Mesothelial cell of epicardium (in vitro differentiated cells): ENCODE measurements around the gene IL1RAPL1. TPM values are rescaled to one million over a fixed set of nuclear protein-coding genes. Genes with fewer than 3 reads are reported as not detected.

ENCODE experiments used
- DNase-seq, 2 experiments: peaks; one replicate each; pipeline ENCODE4 v3.0.0; 2021; ENCODE audit warnings: low spot score in 2 of 2; ENCODE audit not compliant: unreplicated experiment in 2 of 2
- H3K27ac Mint-ChIP-seq: 2 replicates; pipeline ENCODE4 v1.8.0; 2021; ENCODE audit warnings: mixed read lengths
- H3K27me3 Mint-ChIP-seq: 2 replicates; pipeline ENCODE4 v1.8.0; 2021; ENCODE audit warnings: low read depth, mixed read lengths
- H3K36me3 Mint-ChIP-seq: 2 replicates; pipeline ENCODE4 v1.8.0; 2021; ENCODE audit warnings: mixed read lengths
- H3K4me1 Mint-ChIP-seq: 2 replicates; pipeline ENCODE4 v1.8.0; 2021; ENCODE audit warnings: mixed read lengths
- H3K4me3 Mint-ChIP-seq: 2 replicates; pipeline ENCODE4 v1.8.0; 2021; ENCODE audit warnings: mild to moderate bottlenecking, moderate library complexity, mixed read lengths
- H3K9me3 Mint-ChIP-seq: 2 replicates; pipeline ENCODE4 v1.8.0; 2021; ENCODE audit warnings: mixed read lengths
- total RNA-seq: library from RNA; stranded (reverse); gene quantifications from 3 replicates; pipeline ENCODE4 v1.2.1, GENCODE V29; 2021
- TF ChIP-seq, protein P1 (sequence below): fragments of 200-600 bp; sonication (generic); IDR thresholded peaks from one replicate; pipeline ENCODE4 v1.5.0; 2021; ENCODE audit warnings: antibody characterized with exemption; ENCODE audit not compliant: unreplicated experiment

IL1RAPL1 gene
- total RNA-seq, 1 donor from 2014 or later, result 17.0 TPM

DNA sequence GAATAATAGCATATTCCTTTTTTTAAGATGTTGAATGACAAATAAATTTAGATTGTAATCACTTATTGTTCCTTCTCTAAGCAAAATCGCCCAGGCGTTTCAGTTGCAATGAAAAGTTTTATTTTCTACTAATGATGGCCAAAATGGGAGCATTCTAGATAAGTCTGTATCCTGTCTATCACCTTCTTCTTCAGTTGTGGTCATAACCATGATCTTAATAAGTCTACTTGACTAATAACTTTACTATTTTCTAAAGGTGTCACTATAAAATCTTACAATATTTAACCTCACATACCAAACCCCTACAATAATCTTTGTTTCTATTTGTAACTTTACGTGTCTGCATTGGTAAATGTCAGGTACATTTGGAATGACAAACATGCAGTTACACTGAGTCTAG, 904.4 kb downstream of the IL1RAPL1 start:
- no peak for DNase-seq
- H3K4me3 Mint-ChIP-seq, result no peak overlapping the region
- H3K4me1 Mint-ChIP-seq, result peaks cover 16% of the 10 kb centered on the region
- TF ChIP-seq, protein P1, sequence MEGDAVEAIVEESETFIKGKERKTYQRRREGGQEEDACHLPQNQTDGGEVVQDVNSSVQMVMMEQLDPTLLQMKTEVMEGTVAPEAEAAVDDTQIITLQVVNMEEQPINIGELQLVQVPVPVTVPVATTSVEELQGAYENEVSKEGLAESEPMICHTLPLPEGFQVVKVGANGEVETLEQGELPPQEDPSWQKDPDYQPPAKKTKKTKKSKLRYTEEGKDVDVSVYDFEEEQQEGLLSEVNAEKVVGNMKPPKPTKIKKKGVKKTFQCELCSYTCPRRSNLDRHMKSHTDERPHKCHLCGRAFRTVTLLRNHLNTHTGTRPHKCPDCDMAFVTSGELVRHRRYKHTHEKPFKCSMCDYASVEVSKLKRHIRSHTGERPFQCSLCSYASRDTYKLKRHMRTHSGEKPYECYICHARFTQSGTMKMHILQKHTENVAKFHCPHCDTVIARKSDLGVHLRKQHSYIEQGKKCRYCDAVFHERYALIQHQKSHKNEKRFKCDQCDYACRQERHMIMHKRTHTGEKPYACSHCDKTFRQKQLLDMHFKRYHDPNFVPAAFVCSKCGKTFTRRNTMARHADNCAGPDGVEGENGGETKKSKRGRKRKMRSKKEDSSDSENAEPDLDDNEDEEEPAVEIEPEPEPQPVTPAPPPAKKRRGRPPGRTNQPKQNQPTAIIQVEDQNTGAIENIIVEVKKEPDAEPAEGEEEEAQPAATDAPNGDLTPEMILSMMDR, result no peak
- H3K27ac Mint-ChIP-seq, result no peak overlapping the region
- H3K9me3 Mint-ChIP-seq, result no peaks in the 10 kb centered on the region
- no peaks in the 10 kb centered on the region for H3K27me3 Mint-ChIP-seq
- no peaks in the 10 kb centered on the region for H3K36me3 Mint-ChIP-seq

DNA sequence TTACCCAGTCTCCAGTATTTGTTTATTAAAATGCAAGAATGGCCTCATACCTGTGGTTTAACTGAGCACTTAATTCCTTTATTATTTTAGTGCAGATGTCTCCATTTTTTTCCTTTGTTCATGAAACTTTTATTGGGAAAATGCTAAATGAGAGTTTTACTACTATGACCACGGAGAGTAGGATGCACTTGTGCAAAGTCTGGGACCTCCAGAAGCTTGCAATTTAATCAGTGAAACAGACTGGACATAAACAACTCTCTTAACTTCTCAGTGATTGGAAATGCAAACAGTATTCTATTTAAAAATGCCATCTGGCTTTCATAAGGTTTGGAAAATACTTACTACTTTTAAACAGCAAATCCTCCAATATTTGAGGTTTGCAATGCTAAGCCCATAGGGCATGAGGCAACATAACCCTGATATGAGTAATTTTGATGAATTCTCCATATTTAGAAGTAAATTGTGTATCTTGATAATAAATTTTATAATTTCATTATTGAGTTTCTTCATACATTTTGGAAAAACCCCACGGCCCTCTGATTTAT, 909.5 kb downstream of the IL1RAPL1 start:
- Mint-ChIP-seq H3K27me3 (no peaks in the 10 kb centered on the region), H3K4me3 (no peak overlapping the region), H3K36me3 (peaks cover 3% of the 10 kb centered on the region), H3K9me3 (peaks cover 11% of the 10 kb centered on the region), H3K27ac (no peak overlapping the region), H3K4me1 (no peaks in the 10 kb centered on the region)
- TF ChIP-seq, protein P1, result no peak
- DNase-seq, result no peak

DNA sequence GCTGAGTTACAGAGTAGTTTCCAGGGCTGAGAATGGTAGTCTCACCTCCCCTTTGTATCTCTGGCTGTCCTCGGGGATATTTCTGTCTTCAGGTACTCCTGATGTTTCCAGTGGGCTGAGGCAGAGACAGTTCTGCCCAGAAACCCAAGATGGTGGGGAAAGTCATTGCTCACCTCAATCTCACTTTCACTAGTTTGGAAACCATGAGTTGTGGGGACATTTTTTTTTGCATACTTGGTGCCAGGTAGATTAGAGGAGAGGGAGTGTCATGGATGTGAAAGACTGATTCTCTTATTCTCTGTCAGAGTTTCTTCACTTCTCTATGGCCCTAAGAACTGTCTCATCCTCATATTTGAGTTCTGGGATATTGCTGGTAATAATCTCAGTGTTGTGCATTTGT, 919.5 kb downstream of the IL1RAPL1 start:
- Mint-ChIP-seq H3K4me1 (no peaks in the 10 kb centered on the region), H3K4me3 (no peak overlapping the region), H3K27ac (no peak overlapping the region), H3K9me3 (peaks cover 38% of the 10 kb centered on the region), H3K36me3 (peaks cover 4% of the 10 kb centered on the region), H3K27me3 (no peaks in the 10 kb centered on the region)
- no peak for DNase-seq
- TF ChIP-seq, protein P1, result no peak

DNA sequence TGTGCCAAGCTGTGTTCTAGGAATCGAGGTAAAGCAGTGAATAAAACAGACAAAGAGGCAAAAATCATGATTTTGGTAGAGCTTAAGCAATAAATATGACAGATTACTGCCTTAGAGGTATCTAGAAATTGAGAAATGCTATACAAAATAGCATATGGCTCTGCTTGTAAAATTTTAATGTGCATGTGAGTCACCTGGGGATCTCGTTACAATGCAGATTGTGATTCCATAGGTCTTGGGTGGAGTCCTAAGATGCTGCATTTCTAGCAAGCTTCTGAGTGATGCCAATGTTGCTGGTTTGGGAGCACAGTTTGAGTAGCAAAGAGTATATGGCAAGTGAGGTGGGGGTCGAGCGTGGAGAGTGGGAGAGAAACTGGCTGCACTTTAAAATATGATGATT, 930.9 kb downstream of the IL1RAPL1 start:
- H3K9me3 Mint-ChIP-seq, result no peaks in the 10 kb centered on the region
- no peak overlapping the region for H3K4me3 Mint-ChIP-seq
- H3K36me3 Mint-ChIP-seq, result no peaks in the 10 kb centered on the region
- H3K27me3 Mint-ChIP-seq, result no peaks in the 10 kb centered on the region
- TF ChIP-seq, protein P1, result no peak
- no peaks in the 10 kb centered on the region for H3K4me1 Mint-ChIP-seq
- no peak for DNase-seq
- H3K27ac Mint-ChIP-seq, result no peak overlapping the region

DNA sequence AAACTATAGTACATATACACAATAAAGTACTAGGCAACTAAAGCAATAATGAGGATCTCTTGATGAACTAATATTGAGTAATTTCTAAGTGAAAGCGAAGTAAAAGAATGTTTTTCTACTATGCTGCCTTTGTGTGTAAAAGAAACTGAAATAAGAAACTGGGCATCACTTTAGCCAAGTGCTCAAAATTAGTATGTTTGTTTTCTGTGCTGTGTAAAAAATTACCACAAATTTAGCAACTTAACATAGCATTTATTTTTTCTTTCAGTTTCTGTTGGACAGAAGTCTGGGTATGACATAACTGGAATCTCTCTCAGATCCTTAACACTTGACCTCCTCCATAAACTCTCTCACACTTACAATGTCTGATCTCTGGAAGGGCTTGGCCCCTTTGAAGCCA, 941.0 kb downstream of the IL1RAPL1 start:
- Mint-ChIP-seq H3K27me3 (no peaks in the 10 kb centered on the region), H3K4me1 (no peaks in the 10 kb centered on the region), H3K36me3 (no peaks in the 10 kb centered on the region), H3K4me3 (no peak overlapping the region), H3K9me3 (no peaks in the 10 kb centered on the region), H3K27ac (no peak overlapping the region)
- TF ChIP-seq, protein P1, result no peak
- DNase-seq, result no peak

DNA sequence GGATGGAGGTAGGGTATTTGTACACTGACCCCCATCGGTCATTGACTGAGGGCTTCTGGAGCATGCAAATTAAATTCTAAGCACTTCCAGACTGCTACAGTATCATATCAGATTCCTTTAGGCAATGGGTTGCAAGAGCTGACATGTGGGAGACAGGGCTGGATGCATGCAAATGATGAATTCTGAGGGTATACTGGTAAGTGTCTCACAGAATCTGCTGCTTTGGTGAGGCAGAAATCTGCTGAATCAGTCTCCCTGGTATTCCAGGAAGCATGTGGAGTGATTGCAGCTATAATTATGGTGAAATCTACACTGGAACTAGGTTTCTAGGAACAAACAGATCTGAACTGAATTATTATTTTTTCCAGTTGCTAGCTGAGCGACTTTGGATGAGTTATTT, 943.3 kb downstream of the IL1RAPL1 start:
- Mint-ChIP-seq H3K27me3 (no peaks in the 10 kb centered on the region), H3K27ac (no peak overlapping the region), H3K4me1 (peaks cover 5% of the 10 kb centered on the region), H3K36me3 (no peaks in the 10 kb centered on the region), H3K4me3 (no peak overlapping the region), H3K9me3 (no peaks in the 10 kb centered on the region)
- TF ChIP-seq, protein P1, result no peak
- DNase-seq, result no peak
